Calu3 (cell line): ENCODE measurements around the gene MUS81. TPM values are rescaled to one million over a fixed set of nuclear protein-coding genes. Genes with fewer than 3 reads are reported as not detected.

Experiments used
- BruUV-seq: library from RNA; stranded (reverse); fragments of 400-500 nt; replicated peaks from 2 replicates; lab custom pipeline; 2021; lab: Mats Ljungman, UMichigan
- CTCF ChIA-PET: fragments of 300-600 bp; sonication (Branson Sonifier 250); formaldehyde crosslinking; loops from one replicate; lab custom pipeline; 2022; ENCODE audit warnings: antibody characterized with exemption; lab: Charles Lee
- DNase-seq: peaks from one replicate; pipeline ENCODE4 v3.0.0; 2022
- H3K27ac Mint-ChIP-seq: one replicate; pipeline ENCODE4 v1.8.0; 2022; ENCODE audit warnings: mixed read lengths; ENCODE audit not compliant: unreplicated experiment
- H3K27me3 Mint-ChIP-seq: one replicate; pipeline ENCODE4 v1.8.0; 2022; ENCODE audit warnings: mixed read lengths; ENCODE audit not compliant: unreplicated experiment
- H3K36me3 Mint-ChIP-seq: one replicate; pipeline ENCODE4 v1.8.0; 2022; ENCODE audit warnings: mild to moderate bottlenecking, moderate library complexity, mixed read lengths; ENCODE audit not compliant: insufficient read depth, unreplicated experiment
- H3K4me1 Mint-ChIP-seq: one replicate; pipeline ENCODE4 v1.8.0; 2022; ENCODE audit warnings: mild to moderate bottlenecking, low read depth, mixed read lengths; ENCODE audit not compliant: unreplicated experiment
- H3K4me3 Mint-ChIP-seq: one replicate; pipeline ENCODE4 v1.8.0; 2022; ENCODE audit warnings: mild to moderate bottlenecking, low read depth, moderate library complexity, mixed read lengths; ENCODE audit not compliant: unreplicated experiment
- H3K9me3 Mint-ChIP-seq: one replicate; pipeline ENCODE4 v1.8.0; 2022; ENCODE audit warnings: low read depth, mixed read lengths; ENCODE audit not compliant: unreplicated experiment
- CTCF ChIP-seq: fragments of 200-600 bp; IDR thresholded peaks from one replicate; pipeline ENCODE4 v1.8.0; 2022; ENCODE audit warnings: antibody characterized with exemption; ENCODE audit not compliant: unreplicated experiment
- intact Hi-C: fragments of 100-400 bp; cut with micrococcal nuclease; formaldehyde crosslinking; loops from one replicate; pipeline ENCODE4 v1.10.0; 2022; ENCODE audit not compliant: unreplicated experiment
- total RNA-seq: library from RNA; stranded (reverse); gene quantifications from 2 replicates; pipeline ENCODE4 v1.2.3, GENCODE V29; 2022

MUS81 gene
- total RNA-seq, 1 experiment from 2014 or later, result 67.6 TPM

- Mint-ChIP-seq H3K4me1 (peaks cover 47% of the 10 kb centered on the region), H3K4me3 (peak overlapping the region; percentile 84), H3K36me3 (peaks cover 100% of the 10 kb centered on the region), H3K9me3 (no peaks in the 10 kb centered on the region), H3K27me3 (no peaks in the 10 kb centered on the region), H3K27ac (peak overlapping the region; percentile 84)
- peak; percentile 82 for DNase-seq
- intact Hi-C loops, result no loop called here
- CTCF ChIA-PET, result no interaction called here
- BruUV-seq, result no TSS peak
- no peak for TF ChIP-seq CTCF
These were observed 3.3 kb upstream of the MUS81 start for GRCh38 chr11:65856689-65857499.

- CTCF ChIA-PET, result interaction anchor here (1.5 to 2.9 kb wide), 2 partner anchors 31 to 77 kb away, joined by 3 to 37 read pairs; partner anchors contain the start of gene FIBP
- H3K27me3 Mint-ChIP-seq, result no peaks in the 10 kb centered on the region
- no peak overlapping the region for H3K27ac Mint-ChIP-seq
- H3K4me1 Mint-ChIP-seq, result peaks cover 47% of the 10 kb centered on the region
- intact Hi-C loops, result no loop called here
- H3K4me3 Mint-ChIP-seq, result peak overlapping the region; percentile 84
- TF ChIP-seq CTCF, result no peak
- H3K36me3 Mint-ChIP-seq, result peaks cover 100% of the 10 kb centered on the region
- no TSS peak for BruUV-seq
- no peaks in the 10 kb centered on the region for H3K9me3 Mint-ChIP-seq
- DNase-seq, result no peak
These were observed 2.8 kb upstream of the MUS81 start for GRCh38 chr11:65857500-65857852.

- DNase-seq, result peak; percentile 98
- no TSS peak for BruUV-seq
- intact Hi-C loops, result no loop called here
- peaks cover 47% of the 10 kb centered on the region for H3K4me1 Mint-ChIP-seq
- H3K9me3 Mint-ChIP-seq, result no peaks in the 10 kb centered on the region
- CTCF ChIA-PET, result interaction anchor here (0.7 to 2.9 kb wide), 4 partner anchors 30 to 1172 kb away, joined by 3 to 37 read pairs (median 6); partner anchors contain the start of gene FIBP
- peak within 1 kb of the TSS; percentile 95 for H3K27ac Mint-ChIP-seq
- H3K36me3 Mint-ChIP-seq, result peaks cover 100% of the 10 kb centered on the region
- no peaks in the 10 kb centered on the region for H3K27me3 Mint-ChIP-seq
- TF ChIP-seq CTCF, result no peak
- H3K4me3 Mint-ChIP-seq, result peak within 1 kb of the TSS; percentile 84
These were observed 2.2 kb upstream of the MUS81 start, which contains the start of gene CFL1 for GRCh38 chr11:65857853-65858680. CFL1 (minus strand) TSS chr11:65858180; CDS start chr11:65858099, 81 bp downstream.

GRCh38 chr11:65858681-65859087 is 1.5 kb upstream of the MUS81 start:
- H3K27ac Mint-ChIP-seq, result peak overlapping the region; percentile 95
- H3K27me3 Mint-ChIP-seq, result no peaks in the 10 kb centered on the region
- DNase-seq, result no peak
- H3K9me3 Mint-ChIP-seq, result no peaks in the 10 kb centered on the region
- TSS peak; percentile 36 for BruUV-seq
- peaks cover 99% of the 10 kb centered on the region for H3K36me3 Mint-ChIP-seq
- intact Hi-C loops, result no loop called here
- no peak for TF ChIP-seq CTCF
- H3K4me3 Mint-ChIP-seq, result peak overlapping the region; percentile 84
- peaks cover 43% of the 10 kb centered on the region for H3K4me1 Mint-ChIP-seq
- CTCF ChIA-PET, result interaction anchor here (0.7 to 2.9 kb wide), 4 partner anchors 29 to 1171 kb away, joined by 3 to 37 read pairs (median 6); partner anchors contain the start of gene FIBP
